Globus pallidus (tissue), 1 donor: ENCODE results near the gene TSEN15.
"Not testable (repeated sequence)": the region's sequence is repeated elsewhere in the genome, so short reads cannot be mapped to it uniquely, and the experiment has no call there.

Source experiments
- DNase-seq: peaks from one replicate; pipeline ENCODE4 v3.0.0-alpha.2; 2015; ENCODE audit warnings: low spot score

Gene TSEN15

DNA sequence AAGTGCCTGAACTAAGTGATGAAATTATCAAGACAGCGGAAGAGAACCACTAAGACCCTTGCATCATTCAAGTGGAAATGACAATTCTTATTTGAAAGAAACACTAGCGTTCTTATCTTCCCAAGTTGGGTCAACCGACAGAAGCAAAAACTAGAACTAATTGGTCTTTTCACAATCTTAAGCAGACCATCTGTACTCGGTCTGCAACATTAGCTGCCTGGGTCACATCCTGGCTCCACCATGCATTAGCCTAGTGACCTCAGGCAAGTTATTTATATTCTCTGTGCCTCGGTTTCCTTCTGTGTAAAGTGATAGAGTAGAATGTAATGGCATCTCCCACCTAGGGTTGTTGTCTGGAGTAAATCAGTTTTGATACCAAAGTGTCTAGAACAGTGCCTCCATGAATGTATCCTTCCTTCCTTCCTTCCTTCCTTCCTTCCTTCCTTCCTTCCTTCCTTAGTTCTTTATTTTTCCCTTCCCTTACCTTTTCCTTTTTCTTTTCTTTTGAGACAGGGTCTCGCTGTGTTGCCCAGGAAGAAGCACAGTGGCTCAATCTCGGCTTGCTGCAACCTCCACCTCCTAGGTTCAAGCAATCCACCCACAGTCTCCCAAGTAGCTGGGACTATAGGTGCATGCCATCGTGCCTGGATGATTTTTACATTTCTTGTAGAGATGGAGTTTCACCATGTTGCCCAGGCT lies 20.0 kb upstream of the TSEN15 start:
- DNase-seq: no peak

DNA sequence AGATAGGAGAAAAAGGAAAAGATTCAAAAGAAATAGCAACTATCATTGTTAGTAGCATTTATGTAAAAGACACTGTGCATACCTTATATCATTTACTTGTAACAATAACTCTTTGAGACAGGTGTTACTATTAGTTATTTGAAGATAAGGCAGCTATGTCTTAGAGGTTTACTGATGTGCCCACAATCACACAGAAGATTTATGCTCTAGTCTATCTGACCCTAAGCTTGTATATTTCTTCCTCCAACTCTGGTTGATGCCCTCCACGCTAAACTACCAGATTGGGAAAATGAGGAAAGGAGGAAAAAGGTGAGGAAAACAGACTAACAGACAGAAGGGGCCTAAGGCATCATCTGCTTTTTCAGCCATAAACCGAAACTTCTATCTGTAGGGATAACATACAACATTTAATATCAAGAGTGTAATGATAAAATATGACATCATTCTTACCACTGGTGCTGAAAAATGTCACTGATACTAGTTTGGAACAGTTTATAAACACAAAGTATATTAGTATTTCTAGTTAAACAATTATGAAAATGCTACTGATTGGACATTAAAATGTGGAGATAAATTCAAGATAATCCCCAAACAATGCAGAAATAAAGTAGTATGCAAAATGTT lies 19.1 kb upstream of the TSEN15 start:
- no peak for DNase-seq

DNA sequence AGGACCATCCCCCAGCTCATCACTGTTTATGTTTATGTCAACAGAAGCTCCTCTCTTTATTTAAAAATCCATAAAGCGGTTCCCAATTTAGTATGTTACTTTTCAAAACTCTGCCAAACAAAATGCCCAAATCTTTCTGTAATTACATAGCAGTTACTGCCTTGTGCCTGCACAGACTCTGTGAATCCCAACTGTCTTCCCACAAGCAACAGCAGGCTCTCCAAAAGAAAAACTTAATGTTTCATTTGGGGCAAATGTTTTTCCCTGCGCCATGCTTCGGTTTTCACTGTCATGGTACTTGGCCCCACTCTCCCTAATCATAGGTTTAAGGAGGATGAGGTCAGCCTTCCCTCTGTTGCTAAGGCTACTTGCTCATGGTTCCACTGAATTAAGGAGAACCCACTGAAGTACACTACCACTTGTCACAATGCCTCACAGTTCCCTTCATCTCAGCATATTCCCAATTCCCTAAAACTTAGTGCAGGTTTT lies 18.6 kb upstream of the TSEN15 start:
- DNase-seq: peak; percentile 42

GRCh38 chr1:184033711-184034167 lies 17.8 kb upstream of the TSEN15 start:
- DNase-seq: peak; percentile 84

- DNase-seq: peak; percentile 43
Measured at GRCh38 chr1:184034761-184035379, 16.7 kb upstream of the TSEN15 start.

DNA sequence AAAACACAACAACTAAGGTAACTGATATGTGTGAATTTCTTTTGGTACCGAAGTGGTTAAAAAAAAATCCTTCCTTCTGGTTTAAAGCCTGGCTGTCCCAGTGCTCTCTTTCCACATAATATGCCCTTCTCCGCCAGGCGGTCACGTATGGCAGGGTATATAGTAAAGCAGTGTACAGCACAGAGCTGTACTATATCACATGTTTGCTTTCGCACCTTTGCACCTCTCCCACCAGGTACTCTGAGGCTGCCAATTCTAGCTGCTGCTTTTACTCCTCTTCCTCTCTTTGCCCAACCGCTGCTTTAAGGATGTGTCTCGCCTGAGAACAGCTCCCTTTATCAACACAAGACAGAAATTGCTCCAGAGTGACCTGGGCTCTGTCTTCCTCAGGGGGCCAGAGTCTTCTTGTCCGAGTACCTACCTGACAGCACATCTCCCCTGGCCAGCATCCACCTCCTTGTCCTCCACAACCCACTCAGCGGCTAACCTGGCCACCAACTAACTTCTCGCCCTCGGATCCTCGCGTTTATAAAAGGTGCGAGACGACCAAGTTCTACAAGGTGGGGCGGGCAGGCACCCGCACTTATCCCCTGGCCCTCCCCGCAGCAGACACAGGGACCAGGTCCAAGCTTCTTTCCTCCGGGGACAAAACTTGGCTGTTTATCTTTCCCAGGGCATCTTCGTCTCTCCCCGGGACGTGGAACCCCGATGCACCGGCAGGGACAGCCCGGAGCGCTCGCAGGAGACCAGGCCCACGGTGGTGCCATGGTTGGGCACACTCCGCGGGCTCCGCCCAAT lies 15.6 kb upstream of the TSEN15 start:
- peak; percentile 71 for DNase-seq

- peak; percentile 80 for DNase-seq
Measured at GRCh38 chr1:184036517-184036949, 15.0 kb upstream of the TSEN15 start.

DNA sequence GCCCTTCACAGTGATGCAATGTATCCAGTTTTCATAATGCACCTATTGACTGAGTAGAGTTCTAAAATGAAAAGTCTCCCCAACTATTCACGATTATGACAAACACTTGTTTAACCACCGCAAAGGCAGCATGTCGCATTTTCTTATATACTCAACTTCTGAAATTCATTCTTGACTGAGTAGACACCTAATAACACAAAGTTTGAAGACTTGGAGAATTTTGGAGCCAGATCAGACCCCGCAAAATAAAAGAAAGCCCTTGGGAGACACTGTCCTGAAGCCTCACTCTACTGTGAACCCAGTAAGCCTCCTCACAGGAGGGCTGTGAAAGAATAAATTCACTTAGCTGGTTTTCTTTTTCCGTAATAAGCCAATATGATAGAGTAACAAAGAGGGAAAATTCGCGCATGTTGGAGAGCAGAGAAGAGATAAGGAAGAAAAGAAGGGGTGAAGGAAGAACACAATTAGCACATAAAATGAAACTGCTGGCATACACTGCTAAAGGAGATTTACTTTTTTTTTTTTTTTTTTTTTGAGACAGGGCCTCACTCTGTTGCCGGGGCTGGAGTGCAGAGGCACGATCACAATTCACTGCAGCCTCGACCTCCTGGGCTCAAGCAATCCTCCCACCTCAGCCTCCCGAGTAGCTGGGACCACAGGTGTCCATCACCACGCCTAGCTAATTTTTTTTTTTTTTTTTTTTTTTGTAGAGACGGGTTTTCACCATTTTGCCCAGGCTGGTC lies 13.5 kb upstream of the TSEN15 start:
- peak; percentile 80 for DNase-seq

GRCh38 chr1:184039126-184039525 lies 12.4 kb upstream of the TSEN15 start:
- DNase-seq: no peak

- no peak for DNase-seq
Measured at GRCh38 chr1:184041731-184042130, 9.8 kb upstream of the TSEN15 start.

GRCh38 chr1:184043315-184043714 lies 8.2 kb upstream of the TSEN15 start:
- DNase-seq: not testable (repeated sequence)

DNA sequence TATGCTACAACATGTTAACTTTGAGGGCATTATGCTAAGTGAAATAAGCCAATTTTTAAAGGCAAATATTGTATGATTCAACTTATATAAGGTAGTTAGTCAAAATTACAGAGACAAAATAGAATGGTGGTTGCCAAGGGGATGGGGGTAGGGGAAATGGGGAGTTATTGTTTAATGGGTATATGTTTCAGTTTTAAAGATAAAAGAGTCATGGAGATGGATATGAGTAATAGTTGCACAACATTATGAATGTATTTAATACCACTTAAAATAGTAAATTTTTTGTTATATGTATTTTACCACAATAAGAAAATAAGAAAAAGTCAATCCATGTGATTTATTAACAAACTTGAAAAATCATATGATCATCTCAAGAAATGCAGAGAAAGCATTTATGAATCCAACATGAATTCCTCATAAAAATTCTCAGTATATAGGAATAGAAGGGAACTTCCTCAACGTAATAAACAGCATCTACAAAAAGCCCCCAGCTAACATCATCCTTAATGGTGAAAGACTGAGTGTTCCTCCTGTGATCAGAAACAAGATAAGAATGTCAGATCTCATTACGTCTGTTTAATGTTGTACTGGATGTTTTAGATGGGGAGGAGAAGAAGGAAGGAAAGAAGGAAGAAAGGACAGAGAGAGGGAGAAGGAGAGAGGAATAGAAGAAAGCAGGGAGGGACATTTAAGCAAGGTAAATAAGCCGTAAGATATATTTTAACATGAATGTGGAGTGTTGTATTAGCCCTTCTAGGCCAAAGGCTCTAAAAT lies 6.7 kb upstream of the TSEN15 start:
- DNase-seq: no peak

- not testable (repeated sequence) for DNase-seq
Measured at GRCh38 chr1:184047541-184047940, 4.0 kb upstream of the TSEN15 start.

- no peak for DNase-seq
Measured at GRCh38 chr1:184048561-184049240, 2.8 kb upstream of the TSEN15 start.

- DNase-seq: no peak
Measured at GRCh38 chr1:184049291-184049690, 2.2 kb upstream of the TSEN15 start.

GRCh38 chr1:184049836-184050468 lies 1.6 kb upstream of the TSEN15 start:
- DNase-seq: no peak

DNA sequence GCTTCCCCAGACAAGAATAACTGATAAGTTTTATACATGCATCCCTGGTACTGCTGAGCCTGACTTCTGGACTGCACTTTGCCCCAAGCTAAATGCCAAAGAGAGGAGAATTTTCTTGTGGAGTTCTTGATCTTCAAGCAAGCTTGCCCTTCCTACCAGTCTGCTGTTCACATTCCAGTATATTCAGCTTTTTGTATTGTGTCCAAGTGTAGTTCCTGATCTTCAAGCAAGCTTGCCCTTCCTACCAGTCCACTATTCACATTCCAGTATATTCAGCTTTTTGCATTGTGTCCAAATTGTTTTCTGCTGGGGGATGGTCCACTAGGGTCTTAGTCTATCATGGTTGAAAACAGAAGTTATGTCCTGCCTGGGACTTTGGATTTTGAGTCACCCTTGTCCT lies 894 bp upstream of the TSEN15 start:
- no peak for DNase-seq

DNA sequence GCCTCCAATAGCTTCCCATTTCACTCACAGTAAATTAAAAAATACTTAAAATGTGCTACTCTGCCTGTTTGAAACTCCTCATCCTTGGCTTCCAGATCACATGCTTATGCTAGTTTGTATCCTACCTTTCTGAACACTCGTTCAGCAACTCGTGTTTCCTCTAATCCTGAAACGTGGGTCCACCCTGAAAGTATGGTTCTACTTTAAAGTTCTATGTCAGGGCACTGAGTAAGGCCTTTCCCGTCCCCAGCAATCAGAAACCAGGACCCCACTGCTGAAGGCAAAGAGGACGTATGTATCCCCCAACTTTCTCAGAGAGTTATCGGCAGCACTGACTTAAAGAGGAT lies 419 bp upstream of the TSEN15 start:
- DNase-seq: no peak

- DNase-seq: no peak
Measured at GRCh38 chr1:184052194-184052559, 647 bp downstream of the TSEN15 start.

GRCh38 chr1:184052750-184053149 lies 1.2 kb downstream of the TSEN15 start:
- DNase-seq: no peak
